ENCODE measurements around the gene PLCB2.

PLCB2 gene

DNA sequence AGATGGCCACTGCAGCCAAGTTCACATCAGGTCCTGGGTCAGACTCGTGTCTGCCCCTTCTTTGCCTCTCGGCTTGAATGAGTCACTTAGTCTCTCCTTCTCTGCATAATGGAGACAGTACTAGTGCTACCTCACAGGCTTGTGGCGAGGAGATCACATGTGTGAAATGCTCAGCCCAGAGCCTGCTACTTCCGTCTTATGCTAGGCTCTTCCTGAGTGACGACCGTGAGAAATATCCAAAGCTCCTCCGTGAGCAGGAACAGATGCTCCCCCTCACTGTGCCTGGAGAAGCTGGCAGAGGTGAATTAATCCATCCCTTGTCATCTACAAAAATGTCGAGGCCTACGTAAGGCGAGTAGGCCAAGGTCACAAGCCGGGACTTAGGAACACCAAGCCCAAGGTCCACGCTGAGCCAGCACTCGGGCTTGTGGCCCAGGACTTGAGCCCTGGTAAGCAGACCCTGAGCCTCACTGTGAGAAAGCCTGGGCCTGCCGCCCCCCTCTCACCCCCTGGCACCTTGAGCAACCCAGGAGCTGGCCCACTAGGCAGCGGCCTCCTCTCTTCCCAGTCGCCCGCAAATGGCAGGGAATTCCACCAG lies 51.0 kb downstream of the PLCB2 start:
- Mint-ChIP-seq H3K27ac (no peak overlapping the region), H3K9me3 (no peaks in the 10 kb centered on the region)

DNA sequence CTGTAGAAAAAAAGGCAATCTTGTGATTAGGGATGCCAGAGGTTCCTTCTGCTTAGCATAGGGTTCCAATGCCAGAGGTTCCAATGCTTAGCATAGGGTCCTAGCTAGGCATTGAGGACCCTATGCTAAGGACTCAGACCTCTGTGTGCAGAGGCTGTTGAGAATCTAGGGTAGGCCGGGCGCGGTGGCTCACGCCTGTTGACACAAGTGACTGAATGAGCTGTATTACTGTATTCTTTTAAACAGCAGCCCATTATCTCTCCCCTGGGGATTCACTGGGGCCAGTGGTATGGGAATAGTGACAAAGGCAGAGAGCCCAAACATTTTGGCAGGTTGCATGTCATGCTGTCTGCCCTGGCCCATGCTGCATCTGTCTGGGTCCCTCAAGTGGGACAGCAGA lies 52.7 kb downstream of the PLCB2 start:
- Mint-ChIP-seq H3K27ac (no peak overlapping the region), H3K27me3 (ENCODE audit: low read depth) (peaks cover 46% of the 10 kb centered on the region), H3K36me3 (ENCODE audit: low read depth) (no peaks in the 10 kb centered on the region), H3K4me3 (no peak overlapping the region), H3K9me3 (no peaks in the 10 kb centered on the region), H3K4me1 (ENCODE audit: low read depth) (peaks cover 2% of the 10 kb centered on the region)

More for the DNA sequence above, 51.0 kb downstream of the PLCB2 start:
- Mint-ChIP-seq H3K27me3 (ENCODE audit: low read depth) (peaks cover 37% of the 10 kb centered on the region), H3K4me1 (ENCODE audit: low read depth) (peaks cover 2% of the 10 kb centered on the region), H3K36me3 (ENCODE audit: low read depth) (no peaks in the 10 kb centered on the region), H3K4me3 (no peak overlapping the region)

DNA sequence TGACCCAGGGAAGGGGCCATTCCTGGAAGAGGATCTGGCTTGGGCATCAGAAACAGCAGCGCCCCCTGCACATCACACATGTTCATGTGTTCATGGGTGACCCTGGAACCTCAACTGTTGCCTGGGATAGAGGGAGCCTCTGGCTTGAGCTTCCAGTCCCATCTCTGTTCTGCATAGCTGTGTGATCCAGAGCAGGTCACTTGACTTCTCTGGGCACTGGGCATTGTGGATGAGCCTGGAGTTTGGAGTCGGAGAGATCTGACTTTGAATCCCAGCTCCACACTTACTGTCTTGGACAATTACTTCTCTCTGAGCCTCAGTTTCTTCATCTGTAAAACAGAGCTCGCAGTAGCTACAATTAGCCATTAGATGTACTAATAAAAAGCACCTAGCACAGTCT lies 53.3 kb downstream of the PLCB2 start:
- H3K36me3 Mint-ChIP-seq (ENCODE audit: low read depth): no peaks in the 10 kb centered on the region
- H3K27ac Mint-ChIP-seq: no peak overlapping the region
- peaks cover 2% of the 10 kb centered on the region for H3K4me1 Mint-ChIP-seq (ENCODE audit: low read depth)
- peaks cover 48% of the 10 kb centered on the region for H3K27me3 Mint-ChIP-seq (ENCODE audit: low read depth)
- no peaks in the 10 kb centered on the region for H3K9me3 Mint-ChIP-seq
- H3K4me3 Mint-ChIP-seq: no peak overlapping the region

DNA sequence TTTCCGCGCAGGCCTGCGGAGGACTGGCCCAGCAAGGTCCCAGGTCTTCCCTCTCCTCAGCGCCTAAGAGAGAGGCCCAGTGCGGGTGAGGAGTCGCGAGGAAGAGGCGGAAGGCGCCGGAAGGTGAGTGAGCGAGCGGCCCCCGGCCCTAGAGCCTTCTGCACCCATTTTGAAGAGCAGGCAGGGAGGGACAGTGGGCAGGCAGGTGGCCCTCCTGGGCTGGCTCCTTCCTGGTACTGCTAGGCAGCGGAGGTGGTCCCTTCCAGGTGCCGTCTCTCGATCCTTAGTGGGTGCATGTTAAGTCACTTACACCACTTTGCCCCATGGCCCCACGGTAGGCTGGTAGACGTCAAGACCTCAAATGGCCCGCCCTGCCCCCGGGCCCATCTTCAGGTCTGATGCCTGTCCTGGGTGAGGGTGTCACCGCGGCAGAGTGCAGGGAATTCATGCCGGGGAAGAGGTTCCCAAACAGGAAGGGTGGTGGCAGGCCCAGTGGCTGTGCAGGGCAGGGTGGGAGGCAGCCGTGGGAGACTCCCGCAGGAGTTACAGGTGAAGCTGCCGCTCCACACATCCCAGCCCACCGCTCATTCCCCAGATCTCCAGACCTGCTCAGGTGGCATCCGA lies 54.5 kb downstream of the PLCB2 start:
- Mint-ChIP-seq H3K4me1 (ENCODE audit: low read depth) (peaks cover 2% of the 10 kb centered on the region), H3K36me3 (ENCODE audit: low read depth) (no peaks in the 10 kb centered on the region)

DNA sequence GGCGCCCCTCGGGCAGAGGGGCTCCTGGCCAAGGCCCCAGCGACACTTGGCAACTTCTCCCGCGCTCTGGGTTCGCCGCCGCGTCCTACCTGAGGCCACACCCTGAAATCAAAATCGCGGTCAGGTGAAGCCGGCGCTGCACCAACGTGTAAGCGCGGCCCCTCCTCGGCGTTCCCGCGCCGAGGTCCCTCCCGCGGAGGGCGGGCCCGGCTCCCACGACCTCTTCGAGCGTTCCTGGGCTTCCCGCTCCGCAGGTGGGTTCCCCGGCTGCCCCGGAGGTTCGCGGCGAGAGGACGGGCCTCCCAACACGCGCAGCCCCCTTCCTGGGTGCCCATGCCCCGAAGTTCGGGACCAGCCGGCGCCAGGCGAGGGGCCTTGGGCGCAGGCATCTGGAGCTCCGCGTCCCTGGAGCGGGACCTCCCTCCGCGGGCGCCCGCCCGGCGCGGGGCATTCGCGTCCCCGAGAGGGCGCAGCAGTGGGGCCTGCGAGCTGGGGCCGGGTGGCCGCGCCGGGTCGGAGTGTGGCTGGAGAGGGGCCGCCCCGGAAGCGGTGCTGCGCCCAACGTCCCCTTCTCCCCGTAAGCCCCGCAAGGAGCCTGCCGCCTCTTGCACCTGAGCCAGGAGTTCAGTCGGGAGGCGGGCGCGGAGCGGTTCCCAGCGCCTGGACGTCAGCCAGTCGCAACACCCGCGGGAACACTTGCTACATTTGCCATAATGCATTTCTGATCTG lies 55.1 kb downstream of the PLCB2 start:
- Mint-ChIP-seq H3K9me3 (no peaks in the 10 kb centered on the region), H3K36me3 (ENCODE audit: low read depth) (no peaks in the 10 kb centered on the region), H3K4me3 (peak overlapping the region; percentile 76), H3K27me3 (ENCODE audit: low read depth) (peaks cover 47% of the 10 kb centered on the region), H3K4me1 (ENCODE audit: low read depth) (peaks cover 2% of the 10 kb centered on the region), H3K27ac (no peak overlapping the region)

More for the DNA sequence above, 54.5 kb downstream of the PLCB2 start:
- Mint-ChIP-seq H3K9me3 (no peaks in the 10 kb centered on the region), H3K27ac (no peak overlapping the region), H3K4me3 (peak overlapping the region; percentile 76), H3K27me3 (ENCODE audit: low read depth) (peaks cover 47% of the 10 kb centered on the region)

DNA sequence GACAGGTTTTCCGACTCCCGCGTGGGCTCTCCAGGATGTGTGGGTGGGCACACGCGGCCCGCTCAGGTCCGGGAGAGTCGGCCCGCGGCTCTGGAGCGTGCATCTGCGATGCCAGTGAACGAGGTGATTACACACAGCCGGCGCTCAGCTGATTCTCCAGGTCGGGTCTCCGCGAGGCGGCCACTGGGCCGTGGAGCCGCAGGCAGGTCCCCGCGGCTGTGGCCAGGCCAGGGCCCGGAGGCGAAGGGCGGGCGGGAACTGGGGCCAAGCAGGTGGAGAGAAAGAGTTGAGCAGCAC lies 55.6 kb downstream of the PLCB2 start:
- Mint-ChIP-seq H3K27ac (no peak overlapping the region), H3K36me3 (ENCODE audit: low read depth) (no peaks in the 10 kb centered on the region), H3K4me1 (ENCODE audit: low read depth) (peaks cover 2% of the 10 kb centered on the region), H3K27me3 (ENCODE audit: low read depth) (peaks cover 47% of the 10 kb centered on the region), H3K4me3 (no peak overlapping the region), H3K9me3 (no peaks in the 10 kb centered on the region)

DNA sequence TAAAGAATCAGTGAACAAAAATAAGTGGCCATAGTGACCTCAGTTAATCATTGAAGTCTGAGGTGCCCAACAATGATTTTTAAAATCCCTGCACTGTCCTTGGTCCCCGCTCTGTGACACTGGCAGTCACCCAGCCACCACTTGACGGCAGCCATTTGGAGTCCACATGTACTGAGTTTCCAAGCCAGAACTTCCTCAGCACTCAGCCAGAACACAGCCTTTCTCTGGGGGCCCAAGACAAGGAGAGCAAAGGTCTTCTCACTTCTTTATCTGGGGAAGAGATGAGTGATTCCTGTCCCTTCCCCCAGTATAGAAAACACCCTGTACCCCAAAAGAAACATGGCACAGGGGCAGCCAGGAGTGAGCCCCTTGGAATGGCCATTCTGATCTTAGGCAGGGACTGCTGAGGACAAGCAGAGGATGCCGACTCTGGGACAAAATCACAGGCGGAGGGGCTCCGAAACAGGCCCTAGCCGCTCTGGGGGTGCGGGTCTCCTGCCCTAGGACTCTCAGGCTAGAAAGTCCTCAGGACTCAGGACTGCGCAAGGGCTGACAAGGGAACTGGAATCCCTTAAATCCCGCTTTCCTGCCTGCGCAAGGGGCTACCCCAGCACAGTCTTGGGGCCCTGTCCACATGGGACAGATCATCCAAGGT lies 56.1 kb downstream of the PLCB2 start:
- Mint-ChIP-seq H3K27me3 (ENCODE audit: low read depth) (peaks cover 47% of the 10 kb centered on the region), H3K4me3 (no peak overlapping the region), H3K36me3 (ENCODE audit: low read depth) (no peaks in the 10 kb centered on the region), H3K9me3 (no peaks in the 10 kb centered on the region), H3K27ac (no peak overlapping the region), H3K4me1 (ENCODE audit: low read depth) (peaks cover 2% of the 10 kb centered on the region)

DNA sequence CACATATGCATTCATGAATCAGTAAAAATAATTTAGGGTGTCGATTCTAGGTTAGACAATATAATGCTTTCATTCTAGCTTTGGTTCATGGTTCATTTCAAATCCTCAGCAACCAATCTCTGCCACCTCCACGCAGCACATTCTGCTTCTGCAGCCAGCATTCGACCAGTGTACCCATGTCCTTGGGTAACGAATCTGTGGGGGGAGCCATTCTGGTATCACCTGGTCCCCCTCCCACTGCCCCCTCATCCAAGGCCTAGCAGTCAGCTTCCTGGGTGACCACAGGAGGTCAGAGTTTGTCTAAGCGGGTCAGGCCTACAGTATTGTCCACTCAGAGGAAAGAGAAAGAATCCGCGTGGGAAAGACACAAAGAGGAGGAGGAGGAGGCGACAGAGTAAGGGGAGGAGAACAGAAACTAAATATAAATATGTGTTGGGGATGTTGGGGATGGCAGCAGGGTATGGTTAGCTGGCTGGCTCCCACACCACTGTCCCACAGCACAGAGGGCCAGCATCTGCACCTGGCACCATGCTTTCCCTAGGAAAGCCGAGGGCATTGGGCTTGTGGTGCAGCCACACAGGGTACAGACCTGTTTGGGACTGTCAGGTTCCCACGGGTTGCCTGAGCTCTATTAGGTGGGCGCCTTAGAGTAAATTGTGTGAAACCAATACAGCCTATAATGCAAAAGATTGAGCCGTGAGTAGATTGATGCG lies 56.8 kb downstream of the PLCB2 start:
- Mint-ChIP-seq H3K36me3 (ENCODE audit: low read depth) (no peaks in the 10 kb centered on the region), H3K4me3 (peak overlapping the region; percentile 15), H3K27me3 (ENCODE audit: low read depth) (peaks cover 49% of the 10 kb centered on the region), H3K9me3 (no peaks in the 10 kb centered on the region), H3K4me1 (ENCODE audit: low read depth) (peaks cover 2% of the 10 kb centered on the region), H3K27ac (no peak overlapping the region)

DNA sequence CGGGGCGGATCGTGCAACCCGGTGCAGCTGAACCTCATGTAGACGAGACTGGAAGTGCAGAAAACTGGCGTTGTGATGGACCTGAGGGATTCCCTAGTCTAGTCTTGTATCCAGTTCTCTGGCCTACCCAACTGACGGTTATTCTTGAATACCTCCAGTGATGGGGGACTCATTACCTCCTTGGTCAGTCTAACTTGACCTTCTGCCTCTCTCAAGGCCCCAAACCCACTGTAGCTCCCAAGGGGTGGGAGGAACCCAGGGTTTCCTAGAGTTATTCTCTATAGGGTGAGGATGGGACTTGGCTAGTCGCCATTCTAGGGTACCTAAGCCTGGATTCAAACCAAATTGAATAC lies 57.5 kb downstream of the PLCB2 start:
- Mint-ChIP-seq H3K36me3 (ENCODE audit: low read depth) (no peaks in the 10 kb centered on the region), H3K4me1 (ENCODE audit: low read depth) (peaks cover 2% of the 10 kb centered on the region)

DNA sequence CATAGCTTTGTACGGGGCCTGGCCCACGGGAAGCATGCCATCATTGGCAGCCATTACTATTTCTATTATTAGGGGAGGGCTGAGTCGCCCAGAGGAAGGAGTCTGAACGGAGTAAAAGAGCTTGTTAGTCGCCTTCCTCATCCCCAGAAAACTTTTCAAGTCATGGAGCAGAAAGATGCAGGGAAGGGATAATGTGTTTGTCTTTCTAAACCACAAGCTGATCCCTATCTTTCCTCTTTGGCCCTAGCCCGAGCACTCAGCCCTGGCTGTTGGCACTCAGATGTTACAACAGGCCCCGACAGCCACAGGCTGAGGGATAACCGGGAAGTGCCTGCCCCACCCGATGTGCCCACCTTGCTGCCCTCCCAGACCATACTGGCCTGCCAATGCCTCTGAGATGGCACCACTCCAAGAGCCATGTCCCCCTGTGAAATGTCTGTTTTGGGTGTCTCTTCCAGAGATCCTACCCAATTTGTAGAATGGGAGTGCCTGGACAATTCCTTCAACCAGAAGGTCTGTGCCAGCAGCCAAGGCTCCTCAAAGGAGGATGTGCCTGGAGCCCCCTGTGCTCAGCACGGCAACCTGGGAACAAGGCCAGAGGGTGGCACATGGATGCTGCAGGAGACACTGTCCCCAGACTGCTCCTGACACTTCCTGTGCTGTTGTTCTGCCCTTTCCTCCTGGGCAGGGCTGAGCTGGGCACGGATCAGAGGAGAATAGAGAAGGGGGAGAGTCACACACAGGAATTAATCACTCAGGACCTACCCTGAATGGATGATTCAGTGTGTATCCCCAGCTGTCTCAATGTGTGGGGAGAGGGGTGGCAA lies 58.0 kb downstream of the PLCB2 start:
- H3K36me3 Mint-ChIP-seq (ENCODE audit: low read depth): no peaks in the 10 kb centered on the region
- no peak overlapping the region for H3K27ac Mint-ChIP-seq
- no peaks in the 10 kb centered on the region for H3K9me3 Mint-ChIP-seq
- H3K27me3 Mint-ChIP-seq (ENCODE audit: low read depth): peaks cover 47% of the 10 kb centered on the region
- no peak overlapping the region for H3K4me3 Mint-ChIP-seq
- H3K4me1 Mint-ChIP-seq (ENCODE audit: low read depth): peaks cover 2% of the 10 kb centered on the region

More for the DNA sequence above, 57.5 kb downstream of the PLCB2 start:
- Mint-ChIP-seq H3K9me3 (no peaks in the 10 kb centered on the region), H3K27ac (no peak overlapping the region), H3K4me3 (no peak overlapping the region), H3K27me3 (ENCODE audit: low read depth) (peaks cover 50% of the 10 kb centered on the region)

DNA sequence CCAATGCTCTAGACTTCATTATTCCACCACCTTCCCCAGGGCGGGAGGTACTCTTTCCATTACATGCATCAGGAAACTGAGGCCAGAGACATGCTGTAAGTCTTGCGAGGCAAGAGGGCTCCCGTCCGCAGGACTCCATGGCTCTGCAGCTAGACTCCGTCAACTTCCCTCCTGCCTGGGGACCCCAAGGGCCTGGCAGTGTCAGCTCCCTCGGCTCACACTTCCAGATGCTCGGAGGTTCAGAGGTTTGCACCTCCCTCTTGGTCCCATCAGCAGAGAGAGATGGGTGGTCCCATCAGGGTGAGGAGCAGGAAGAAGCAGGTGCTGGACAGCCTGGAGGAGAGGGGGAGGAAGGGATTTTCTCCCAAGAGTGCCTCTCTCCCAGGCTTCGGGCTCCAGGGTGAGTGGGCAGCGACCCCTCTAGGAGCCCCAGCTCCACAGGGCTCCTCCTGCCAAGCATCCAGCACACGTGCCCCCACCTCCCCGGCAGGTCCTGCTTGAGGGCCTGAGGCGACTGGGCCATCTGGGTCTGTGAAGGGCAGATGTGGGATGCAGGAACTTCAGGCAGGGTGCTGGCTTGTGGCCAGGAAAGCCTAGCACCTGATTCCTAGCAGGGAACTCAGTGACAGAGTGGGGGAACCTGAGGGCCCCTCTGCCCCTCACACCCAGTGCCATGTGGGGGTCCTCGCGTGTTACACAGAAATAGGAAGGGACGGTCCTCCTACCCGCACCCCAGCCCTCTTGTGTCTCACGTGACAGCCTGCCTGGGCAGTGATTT lies 59.5 kb downstream of the PLCB2 start:
- H3K27ac Mint-ChIP-seq: no peak overlapping the region
- H3K27me3 Mint-ChIP-seq (ENCODE audit: low read depth): peaks cover 35% of the 10 kb centered on the region
- H3K36me3 Mint-ChIP-seq (ENCODE audit: low read depth): no peaks in the 10 kb centered on the region
- H3K4me3 Mint-ChIP-seq: no peak overlapping the region
- no peaks in the 10 kb centered on the region for H3K9me3 Mint-ChIP-seq
- H3K4me1 Mint-ChIP-seq (ENCODE audit: low read depth): peaks cover 5% of the 10 kb centered on the region

DNA sequence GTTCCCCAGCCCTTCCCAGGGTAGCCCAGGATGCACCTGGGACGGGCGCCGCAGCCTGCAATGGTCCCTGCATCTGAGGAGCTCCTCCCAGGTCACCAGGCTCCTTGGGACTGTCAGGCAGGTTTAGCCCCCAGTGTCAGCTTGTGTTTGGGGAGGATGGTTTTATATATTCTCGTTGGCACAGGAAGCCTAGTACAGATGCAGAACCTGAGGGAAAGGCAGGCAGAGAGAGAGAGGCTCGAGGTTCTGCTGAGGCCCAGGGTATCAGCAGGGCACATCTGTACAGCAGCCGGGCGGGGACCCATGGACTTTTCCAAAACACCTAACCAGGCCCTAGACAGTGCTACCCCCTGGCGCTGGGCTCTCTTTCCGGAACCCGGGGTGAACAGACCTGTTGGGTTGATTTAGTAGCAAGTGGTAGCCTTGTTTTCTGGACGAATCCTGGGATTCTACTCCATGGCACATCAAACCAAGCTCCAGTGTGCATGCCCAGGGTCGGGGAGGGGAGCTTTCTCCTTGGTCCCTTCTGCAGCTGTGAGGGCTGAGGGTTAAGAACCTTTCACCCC lies 60.2 kb downstream of the PLCB2 start:
- Mint-ChIP-seq H3K9me3 (no peaks in the 10 kb centered on the region), H3K27me3 (ENCODE audit: low read depth) (peaks cover 33% of the 10 kb centered on the region), H3K4me3 (no peak overlapping the region), H3K36me3 (ENCODE audit: low read depth) (no peaks in the 10 kb centered on the region), H3K27ac (no peak overlapping the region), H3K4me1 (ENCODE audit: low read depth) (peaks cover 5% of the 10 kb centered on the region)

All from T-helper 1 cell treated with Interleukin-12 subunit alpha and Interleukin-12 subunit beta and Interleukin-4 antibody, amounts not matched to agents 30 μg/mL and 1 μg/mL, for 36 hours (primary cell).